Measurements from ENCODE around the gene DENND4A. TPM values are rescaled to one million over a fixed set of nuclear protein-coding genes. Genes with fewer than 3 reads are reported as not detected.
A peak's percentile ranks its signal among the peaks of the same experiment; 100 is the strongest.

The DENND4A gene
- total RNA-seq, 4 donors from 2014 or later: 16.6 to 70.1 (median 24.5) TPM

DNA sequence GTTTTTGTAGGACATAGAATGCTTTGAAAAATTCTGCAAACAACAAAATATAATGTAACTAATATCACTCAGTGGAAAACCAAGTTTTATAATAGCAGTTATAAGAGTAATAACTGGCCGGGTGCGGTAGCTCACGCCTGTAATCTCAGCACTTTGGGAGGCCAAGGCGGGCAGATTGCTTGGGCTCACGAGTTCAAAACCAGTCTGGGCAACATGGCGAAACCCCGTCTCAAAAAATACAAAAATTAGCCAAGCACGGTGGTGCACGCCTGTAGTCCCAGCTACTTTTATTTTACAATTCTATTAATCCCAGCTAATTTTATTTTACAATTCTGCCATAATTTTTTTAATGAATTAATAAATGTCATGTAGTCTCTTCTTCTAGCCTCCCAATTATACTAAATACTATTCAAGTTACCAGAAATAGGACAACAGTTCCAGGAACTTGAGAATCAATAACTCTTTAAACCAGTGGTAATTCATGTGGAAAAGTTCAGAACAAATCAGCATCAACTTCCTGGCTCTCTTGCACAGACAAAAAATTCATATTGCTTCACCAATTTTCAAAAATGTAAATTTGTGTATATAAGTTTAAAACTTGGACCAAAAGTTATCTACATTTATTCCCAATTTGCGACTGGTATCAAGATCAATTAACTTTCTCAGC is 2.2 kb downstream of the DENND4A start:
- no peak for TF ChIP-seq POLR2A (IDR thresholded peaks at IDR 0.05)
- TF ChIP-seq, protein P1, sequence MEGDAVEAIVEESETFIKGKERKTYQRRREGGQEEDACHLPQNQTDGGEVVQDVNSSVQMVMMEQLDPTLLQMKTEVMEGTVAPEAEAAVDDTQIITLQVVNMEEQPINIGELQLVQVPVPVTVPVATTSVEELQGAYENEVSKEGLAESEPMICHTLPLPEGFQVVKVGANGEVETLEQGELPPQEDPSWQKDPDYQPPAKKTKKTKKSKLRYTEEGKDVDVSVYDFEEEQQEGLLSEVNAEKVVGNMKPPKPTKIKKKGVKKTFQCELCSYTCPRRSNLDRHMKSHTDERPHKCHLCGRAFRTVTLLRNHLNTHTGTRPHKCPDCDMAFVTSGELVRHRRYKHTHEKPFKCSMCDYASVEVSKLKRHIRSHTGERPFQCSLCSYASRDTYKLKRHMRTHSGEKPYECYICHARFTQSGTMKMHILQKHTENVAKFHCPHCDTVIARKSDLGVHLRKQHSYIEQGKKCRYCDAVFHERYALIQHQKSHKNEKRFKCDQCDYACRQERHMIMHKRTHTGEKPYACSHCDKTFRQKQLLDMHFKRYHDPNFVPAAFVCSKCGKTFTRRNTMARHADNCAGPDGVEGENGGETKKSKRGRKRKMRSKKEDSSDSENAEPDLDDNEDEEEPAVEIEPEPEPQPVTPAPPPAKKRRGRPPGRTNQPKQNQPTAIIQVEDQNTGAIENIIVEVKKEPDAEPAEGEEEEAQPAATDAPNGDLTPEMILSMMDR (IDR thresholded peaks at IDR 0.05): no peak
- H3K4me3 ChIP-seq: peak overlapping the region in 2 of 4 donors; percentile 82 to 99
- H3K4me1 ChIP-seq: peaks cover 0 to 22% (median 5%) of the 10 kb centered on the region in 4 donors
- H3K9me3 ChIP-seq: no peaks in the 10 kb centered on the region
- no peak for DNase-seq
- H3K36me3 ChIP-seq: no peaks in the 10 kb centered on the region
- H3K27ac ChIP-seq: peak overlapping the region in 2 of 4 donors; percentile 96 to 99
- no peaks in the 10 kb centered on the region for H3K27me3 ChIP-seq

DNA sequence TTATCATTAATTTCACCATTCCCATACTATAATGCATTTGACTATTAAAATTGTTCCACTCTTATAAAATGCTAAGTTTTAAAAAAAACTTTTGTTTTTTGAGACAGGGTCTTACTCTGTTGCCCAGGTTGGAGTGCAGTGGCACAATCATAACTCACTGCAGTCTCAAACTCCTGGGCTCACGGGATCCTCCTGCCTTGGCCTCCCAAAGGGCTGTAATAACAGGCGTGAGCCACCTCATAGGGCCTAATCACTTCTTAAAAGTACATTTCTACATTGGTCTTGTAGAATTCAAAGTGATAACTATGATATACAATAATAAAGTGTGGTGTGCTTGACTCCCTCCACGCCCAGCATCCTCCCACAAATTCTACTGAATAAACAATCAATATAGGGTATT is 3.0 kb downstream of the DENND4A start:
- Histone ChIP-seq H3K4me1 (peaks cover 0 to 22% (median 5%) of the 10 kb centered on the region in 4 donors), H3K36me3 (no peaks in the 10 kb centered on the region), H3K4me3 (no peak overlapping the region), H3K27ac (peak overlapping the region in 1 of 4 donors; percentile 99), H3K9me3 (no peaks in the 10 kb centered on the region), H3K27me3 (no peaks in the 10 kb centered on the region)
- no peak for DNase-seq
- TF ChIP-seq, protein P1 (IDR thresholded peaks at IDR 0.05): no peak
- TF ChIP-seq POLR2A (IDR thresholded peaks at IDR 0.05): no peak

DNA sequence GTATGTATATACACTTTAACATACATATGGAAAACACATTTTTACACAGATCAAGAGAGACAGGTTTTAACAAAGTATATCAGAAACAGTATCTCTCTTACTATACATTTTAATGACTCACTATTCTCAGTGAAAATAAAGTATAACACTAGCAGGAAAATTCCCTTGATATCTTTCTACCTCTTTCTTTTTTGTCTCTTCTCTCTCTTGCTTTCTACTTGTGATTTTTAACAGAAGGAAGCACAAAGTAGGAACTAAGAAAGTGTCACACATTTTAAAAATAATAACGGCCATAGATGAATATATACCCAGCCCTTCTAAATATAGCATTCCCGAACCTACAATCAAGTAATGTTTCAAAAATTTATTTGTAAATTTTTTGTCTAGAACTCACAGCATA is 4.8 kb downstream of the DENND4A start:
- Histone ChIP-seq H3K9me3 (no peaks in the 10 kb centered on the region), H3K27me3 (no peaks in the 10 kb centered on the region), H3K36me3 (no peaks in the 10 kb centered on the region), H3K4me3 (no peak overlapping the region), H3K27ac (peak overlapping the region in 1 of 4 donors; percentile 49), H3K4me1 (peaks cover 0 to 12% (median 3%) of the 10 kb centered on the region in 4 donors)
- DNase-seq: no peak
- TF ChIP-seq, protein P1 (IDR thresholded peaks at IDR 0.05): no peak
- no peak for TF ChIP-seq POLR2A (IDR thresholded peaks at IDR 0.05)

DNA sequence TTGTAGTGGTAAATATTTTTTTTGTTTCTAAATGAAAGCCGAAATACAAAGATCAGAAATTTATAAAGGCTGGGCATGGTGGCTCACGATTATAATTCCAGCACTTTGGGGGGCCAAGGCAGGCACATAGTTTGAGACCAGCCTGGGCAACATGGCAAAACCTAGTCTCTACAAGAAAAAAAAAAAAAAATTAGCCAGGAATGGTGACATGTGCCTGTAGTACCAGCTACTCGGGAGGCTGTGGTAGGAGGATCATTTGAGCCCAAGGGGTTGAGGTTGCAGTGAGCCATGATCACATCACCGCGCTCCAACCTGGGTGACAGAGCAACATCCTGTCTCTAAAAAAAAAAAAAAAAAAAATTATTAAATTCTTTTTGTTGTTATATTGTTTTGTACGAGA is 6.9 kb downstream of the DENND4A start:
- TF ChIP-seq, protein P1 (IDR thresholded peaks at IDR 0.05): no peak
- no peak for TF ChIP-seq POLR2A (IDR thresholded peaks at IDR 0.05)
- H3K27ac ChIP-seq: no peak overlapping the region
- H3K36me3 ChIP-seq: no peaks in the 10 kb centered on the region
- DNase-seq: no peak
- H3K9me3 ChIP-seq: no peaks in the 10 kb centered on the region
- peaks cover 0 to 12% (median 2%) of the 10 kb centered on the region in 4 donors for H3K4me1 ChIP-seq
- H3K4me3 ChIP-seq: no peak overlapping the region
- no peaks in the 10 kb centered on the region for H3K27me3 ChIP-seq

DNA sequence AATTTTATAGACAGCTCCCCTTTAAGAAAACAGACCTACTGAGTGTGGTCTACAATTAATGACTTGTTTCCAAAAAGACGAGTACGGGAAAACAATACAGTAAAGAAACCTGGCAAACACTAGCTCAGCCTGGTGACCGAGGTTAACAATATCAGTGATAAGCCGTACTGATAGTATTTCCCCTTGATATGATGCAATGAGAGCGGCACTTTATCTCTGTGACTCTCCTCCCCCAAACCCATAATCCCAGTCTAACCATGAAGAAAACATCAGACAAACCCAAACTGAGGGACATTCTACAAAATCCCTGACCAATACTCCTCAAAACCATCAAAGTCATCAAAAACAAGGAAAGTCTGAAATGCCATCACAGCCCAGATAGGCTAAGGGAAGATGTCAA is 8.2 kb downstream of the DENND4A start:
- Histone ChIP-seq H3K4me3 (no peak overlapping the region), H3K27ac (no peak overlapping the region), H3K27me3 (no peaks in the 10 kb centered on the region), H3K9me3 (no peaks in the 10 kb centered on the region), H3K4me1 (peaks cover 0 to 6% (median 0%) of the 10 kb centered on the region in 4 donors), H3K36me3 (no peaks in the 10 kb centered on the region)
- DNase-seq: no peak
- TF ChIP-seq, protein P1 (IDR thresholded peaks at IDR 0.05): no peak
- no peak for TF ChIP-seq POLR2A (IDR thresholded peaks at IDR 0.05)
